ENCODE measurements around the gene C19orf33. TPM values are rescaled to one million over a fixed set of nuclear protein-coding genes. Genes with fewer than 3 reads are reported as not detected.

C19orf33 gene
- total RNA-seq, 2 donors from 2014 or later = 2.9 to 13.2 TPM

GRCh38 chr19:38288123-38288855, 15.8 kb upstream of the C19orf33 start:
- 91 to 96% methylated on average over 10 to 16 of the region's 16 CpGs for WGBS, 2 experiments (ENCODE audit: insufficient coverage in 1 of 2, insufficient read length in 1 of 2)
- H3K27ac ChIP-seq (ENCODE audit: low read depth, low read length) = peak overlapping the region; percentile 63
- no peak overlapping the region for H3K27ac Mint-ChIP-seq
- H3K4me3 Mint-ChIP-seq = no peak overlapping the region
- no peaks in the 10 kb centered on the region for H3K4me1 ChIP-seq (ENCODE audit: control insufficient read depth, insufficient read depth, low read length)
- H3K27me3 Mint-ChIP-seq (ENCODE audit: insufficient read depth) = no peaks in the 10 kb centered on the region
- H3K4me3 ChIP-seq (ENCODE audit: low read length) = no peak overlapping the region
- H3K9me3 ChIP-seq (ENCODE audit: control insufficient read depth, low read length) = no peaks in the 10 kb centered on the region
- no peak overlapping the region for H3K9ac ChIP-seq (ENCODE audit: extremely low read depth, low read length, poor library complexity, severe bottlenecking)
- no peaks in the 10 kb centered on the region for H3K9me3 Mint-ChIP-seq
- no peak for DNase-seq
- H3K4me1 Mint-ChIP-seq = no peaks in the 10 kb centered on the region
- no peak for TF ChIP-seq CTCF (conservative IDR thresholded peaks at IDR 0.05)
- no peaks in the 10 kb centered on the region for H3K27me3 ChIP-seq (ENCODE audit: control insufficient read depth, insufficient read depth, low read length, poor library complexity, severe bottlenecking)
- peaks cover 77% of the 10 kb centered on the region for H3K36me3 Mint-ChIP-seq (ENCODE audit: low read depth)
- H3K36me3 ChIP-seq (ENCODE audit: control insufficient read depth, insufficient read depth, low read length) = peaks cover 76% of the 10 kb centered on the region

- no peak for DNase-seq
- no peaks in the 10 kb centered on the region for H3K27me3 Mint-ChIP-seq (ENCODE audit: insufficient read depth)
- Histone ChIP-seq H3K4me3 (ENCODE audit: low read length) (no peak overlapping the region), H3K36me3 (ENCODE audit: control insufficient read depth, insufficient read depth, low read length) (peaks cover 69% of the 10 kb centered on the region), H3K27ac (ENCODE audit: low read depth, low read length) (no peak overlapping the region), H3K27me3 (ENCODE audit: control insufficient read depth, insufficient read depth, low read length, poor library complexity, severe bottlenecking) (no peaks in the 10 kb centered on the region), H3K9me3 (ENCODE audit: control insufficient read depth, low read length) (no peaks in the 10 kb centered on the region), H3K4me1 (ENCODE audit: control insufficient read depth, insufficient read depth, low read length) (no peaks in the 10 kb centered on the region), H3K9ac (ENCODE audit: extremely low read depth, low read length, poor library complexity, severe bottlenecking) (no peak overlapping the region)
- TF ChIP-seq CTCF (conservative IDR thresholded peaks at IDR 0.05) = no peak
- peaks cover 78% of the 10 kb centered on the region for H3K36me3 Mint-ChIP-seq (ENCODE audit: low read depth)
- no peaks in the 10 kb centered on the region for H3K9me3 Mint-ChIP-seq
- H3K4me3 Mint-ChIP-seq = no peak overlapping the region
- 92 to 96% methylated on average over 12 to 15 of the region's 15 CpGs for WGBS, 2 experiments (ENCODE audit: insufficient coverage in 1 of 2, insufficient read length in 1 of 2)
- H3K27ac Mint-ChIP-seq = no peak overlapping the region
- no peaks in the 10 kb centered on the region for H3K4me1 Mint-ChIP-seq
These were observed 14.1 kb upstream of the C19orf33 start for GRCh38 chr19:38289955-38290354.

GRCh38 chr19:38290631-38291147, 13.4 kb upstream of the C19orf33 start:
- Histone ChIP-seq H3K4me1 (ENCODE audit: control insufficient read depth, insufficient read depth, low read length) (no peaks in the 10 kb centered on the region), H3K36me3 (ENCODE audit: control insufficient read depth, insufficient read depth, low read length) (peaks cover 62% of the 10 kb centered on the region), H3K9me3 (ENCODE audit: control insufficient read depth, low read length) (no peaks in the 10 kb centered on the region), H3K4me3 (ENCODE audit: low read length) (no peak overlapping the region), H3K27ac (ENCODE audit: low read depth, low read length) (no peak overlapping the region), H3K27me3 (ENCODE audit: control insufficient read depth, insufficient read depth, low read length, poor library complexity, severe bottlenecking) (no peaks in the 10 kb centered on the region), H3K9ac (ENCODE audit: extremely low read depth, low read length, poor library complexity, severe bottlenecking) (no peak overlapping the region)
- H3K27ac Mint-ChIP-seq = peak overlapping the region; percentile 68
- H3K4me1 Mint-ChIP-seq = no peaks in the 10 kb centered on the region
- no peaks in the 10 kb centered on the region for H3K9me3 Mint-ChIP-seq
- no peaks in the 10 kb centered on the region for H3K27me3 Mint-ChIP-seq (ENCODE audit: insufficient read depth)
- 95 to 98% methylated on average over 8 to 13 of the region's 13 CpGs for WGBS, 2 experiments (ENCODE audit: insufficient coverage in 1 of 2, insufficient read length in 1 of 2)
- no peak for DNase-seq
- no peak for TF ChIP-seq CTCF (conservative IDR thresholded peaks at IDR 0.05)
- H3K36me3 Mint-ChIP-seq (ENCODE audit: low read depth) = peaks cover 73% of the 10 kb centered on the region
- no peak overlapping the region for H3K4me3 Mint-ChIP-seq
